HG03457 (cell line): ENCODE data around the gene VPS13C.

Experiments
- ATAC-seq: cut with Tn5 transposase; IDR thresholded peaks from one replicate; pipeline ENCODE4 v1.9.1; 2021; ENCODE audit warnings: moderate number of reproducible peaks; ENCODE audit not compliant: unreplicated experiment

The VPS13C gene

GRCh38 chr15:61827131-61827530 lies 233.1 kb downstream of the VPS13C start:
- ATAC-seq, result no peak

DNA sequence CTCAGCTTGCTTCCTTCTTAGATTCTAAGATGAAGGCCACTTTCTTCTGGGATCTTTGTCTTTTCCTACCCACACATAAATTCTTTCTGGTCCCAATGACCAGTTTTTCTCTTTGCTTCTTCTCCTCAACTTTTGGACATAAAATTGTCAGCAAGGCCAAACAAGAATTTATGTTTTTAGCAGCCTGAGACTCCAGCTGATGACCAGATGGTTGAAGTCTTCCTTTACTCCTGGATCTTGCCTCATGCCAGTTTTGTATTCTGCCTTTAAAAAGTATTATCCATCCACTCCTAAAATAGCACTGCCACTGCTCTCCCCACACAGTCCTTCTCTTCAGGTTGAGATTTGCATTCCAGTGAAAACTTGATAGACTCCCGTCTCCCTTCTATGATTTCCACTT lies 236.0 kb downstream of the VPS13C start:
- no peak for ATAC-seq

DNA sequence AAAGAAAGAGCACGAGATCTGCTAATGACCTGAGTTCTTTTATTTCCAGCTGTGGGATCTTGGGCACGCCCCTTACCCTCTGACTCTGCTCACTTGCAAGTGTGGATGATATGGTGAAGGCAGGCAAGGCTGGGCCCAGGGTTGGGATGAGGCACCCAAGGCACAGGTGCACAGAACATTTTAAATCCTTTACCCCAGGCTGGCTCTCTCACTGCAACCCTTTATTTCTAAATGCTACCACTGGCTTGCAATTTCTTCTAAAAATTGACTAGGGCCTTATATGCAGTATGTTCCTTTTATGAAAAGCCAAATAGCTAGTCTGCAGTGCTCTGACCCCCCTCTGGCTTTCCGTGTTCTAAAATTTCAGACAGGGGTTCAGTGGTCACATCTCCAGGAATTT lies 237.7 kb downstream of the VPS13C start:
- no peak for ATAC-seq

DNA sequence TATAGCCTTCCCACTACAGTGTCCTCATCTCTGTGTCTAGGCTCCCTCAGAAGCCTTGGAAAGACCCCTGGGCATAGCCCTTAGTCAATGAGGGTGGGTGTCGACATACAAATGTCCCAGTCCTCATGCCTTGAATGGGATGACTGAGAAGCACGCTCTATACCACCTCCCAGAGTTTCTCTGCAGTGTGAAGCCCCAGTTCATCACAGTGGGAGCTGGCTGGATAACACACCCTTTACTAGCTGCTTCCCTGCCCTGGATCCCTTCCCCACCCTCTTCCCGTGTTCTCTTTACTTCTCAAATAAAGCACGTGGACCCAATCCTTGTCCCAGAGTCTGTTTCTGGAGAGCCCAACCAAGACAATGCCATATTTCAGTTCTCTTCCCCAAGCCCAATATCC lies 239.3 kb downstream of the VPS13C start:
- ATAC-seq, result no peak

- ATAC-seq, result no peak
These were observed 240.0 kb downstream of the VPS13C start for GRCh38 chr15:61820212-61820611.

DNA sequence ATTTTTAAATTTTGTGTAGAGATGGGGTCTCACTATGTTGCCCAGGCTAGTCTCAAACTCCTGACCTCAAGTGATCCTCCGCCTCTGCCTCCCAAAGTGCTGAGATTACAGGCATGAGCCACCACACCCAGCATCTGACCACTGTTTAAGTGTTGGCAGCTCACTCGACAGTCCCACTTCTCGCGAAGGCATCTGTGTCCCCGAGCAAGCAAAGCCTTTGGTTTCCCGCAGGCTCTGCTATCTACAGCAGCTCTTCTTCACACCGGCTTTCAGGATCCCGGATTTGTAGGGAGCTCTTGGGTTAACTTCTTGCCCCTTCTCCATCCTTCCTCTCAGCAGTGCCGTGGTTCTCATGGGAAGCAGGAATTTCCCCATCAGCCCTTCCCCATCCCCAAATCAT lies 240.9 kb downstream of the VPS13C start:
- no peak for ATAC-seq

DNA sequence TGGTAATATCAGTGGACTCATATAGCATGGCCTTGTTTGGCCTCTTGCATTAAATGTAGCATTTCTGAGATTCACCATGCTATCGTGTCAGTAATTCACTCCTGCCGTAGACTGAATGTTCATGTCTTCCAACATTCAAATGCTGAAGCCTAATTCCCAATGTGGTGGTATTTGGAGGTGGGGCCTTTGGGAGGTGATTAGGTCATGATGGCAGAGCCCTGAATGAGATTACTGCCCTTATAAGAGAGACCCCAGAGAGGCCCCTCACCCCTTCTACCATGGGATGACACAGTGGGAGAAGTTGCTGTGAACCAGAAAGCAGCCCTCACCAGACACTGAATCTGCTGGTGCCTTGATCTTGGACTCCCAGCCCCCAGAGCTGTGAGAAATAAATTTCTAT lies 241.4 kb downstream of the VPS13C start:
- no peak for ATAC-seq

- no peak for ATAC-seq
These were observed 243.4 kb downstream of the VPS13C start for GRCh38 chr15:61816856-61817255.

GRCh38 chr15:61815356-61816083 lies 244.7 kb downstream of the VPS13C start:
- ATAC-seq, result no peak

- no peak for ATAC-seq
These were observed 247.8 kb downstream of the VPS13C start for GRCh38 chr15:61812476-61812875.

- ATAC-seq, result no peak
These were observed 248.3 kb downstream of the VPS13C start for GRCh38 chr15:61811952-61812351.

DNA sequence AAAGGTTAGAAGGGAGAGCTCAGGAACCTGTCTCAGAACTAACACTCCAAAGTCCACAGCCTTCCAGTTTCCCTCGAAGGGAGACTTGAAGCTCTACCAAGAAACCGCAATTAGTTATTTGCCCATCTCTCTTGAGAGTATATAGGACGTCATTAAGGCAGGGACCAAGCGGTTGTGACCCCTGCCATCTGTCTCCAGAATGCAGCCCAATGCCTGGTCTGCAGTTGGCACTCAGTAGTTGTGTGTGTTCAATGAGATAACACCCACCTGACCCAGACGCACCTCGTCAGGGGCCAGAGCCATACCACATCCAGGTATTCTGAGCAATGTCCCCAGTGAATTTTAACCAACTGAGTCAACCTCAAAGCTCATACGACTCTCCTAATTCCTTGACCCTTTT lies 251.0 kb downstream of the VPS13C start:
- no peak for ATAC-seq

DNA sequence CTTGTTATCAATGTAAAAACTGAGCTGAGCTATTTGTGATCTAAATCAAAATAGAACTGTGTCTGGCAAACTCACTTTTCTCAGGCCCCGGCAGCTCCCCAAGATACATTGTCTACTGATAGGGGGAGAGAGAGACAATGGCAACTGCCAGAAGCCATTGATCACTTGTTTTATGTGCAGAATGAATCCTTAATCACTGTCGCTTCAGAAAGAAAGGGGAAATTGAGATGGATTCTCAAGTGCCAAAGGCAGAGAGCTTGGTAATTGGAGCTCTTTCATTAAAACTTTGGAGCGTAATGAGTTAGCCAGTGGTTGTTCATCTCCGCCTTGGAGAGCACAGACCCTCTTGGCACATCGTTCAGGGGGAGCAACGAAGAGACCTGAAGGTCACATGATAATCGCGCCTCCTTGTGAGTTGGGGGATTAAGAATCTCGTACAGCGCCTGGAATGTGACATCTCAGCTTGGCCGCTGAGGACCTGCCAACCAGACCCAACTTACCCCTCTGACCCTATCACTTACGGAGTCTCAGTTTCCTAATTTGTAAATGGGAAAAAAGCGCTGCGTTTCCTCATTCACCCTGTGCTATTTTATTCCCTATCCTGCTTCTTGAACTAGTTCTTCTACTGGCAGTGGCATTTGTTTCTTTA lies 252.8 kb downstream of the VPS13C start:
- no peak for ATAC-seq
